Gastrocnemius medialis (tissue), 4 donors: ENCODE measurements around the gene SLC7A14.

Experiments
- CTCF ChIP-seq, 5 experiments: fragments of 450-650 bp in 3 of 5; fragments of 200-600 bp in 2 of 5; sonication (generic) in 2 of 5; IDR thresholded peaks in 4 of 5; conservative IDR thresholded peaks in 1 of 5; 1 replicate in 4 of 5; 2 replicates in 1 of 5; pipeline ENCODE4 v1.5.1; 2016 to 2019; ENCODE audit warnings: antibody characterized with exemption in 5 of 5, mild to moderate bottlenecking in 3 of 5, moderate library complexity in 3 of 5
- POLR2A ChIP-seq, 2 donors: fragments of 450-650 bp; IDR thresholded peaks; one replicate each; pipeline ENCODE4 v1.6.1; 2017; ENCODE audit warnings: antibody characterized with exemption in 2 of 2, mild to moderate bottlenecking in 2 of 2, moderate library complexity in 2 of 2

GRCh38 chr3:170421758-170422157 is 164.1 kb downstream of the SLC7A14 start:
- no peak for TF ChIP-seq CTCF (IDR thresholded peaks at IDR 0.05 in 4 of 5, conservative IDR thresholded peaks at IDR 0.05 in 1 of 5)
- no peak for TF ChIP-seq POLR2A (IDR thresholded peaks at IDR 0.05)
